HG03575 (cell line): Measurements from ENCODE around the gene DYSF.

Experiments
- ATAC-seq: cut with Tn5 transposase; IDR thresholded peaks from one replicate; pipeline ENCODE4 v1.9.1; 2021; ENCODE audit not compliant: unreplicated experiment, insufficient number of reproducible peaks, low FRiP score; ENCODE audit errors: extremely low read depth

DYSF gene

DNA sequence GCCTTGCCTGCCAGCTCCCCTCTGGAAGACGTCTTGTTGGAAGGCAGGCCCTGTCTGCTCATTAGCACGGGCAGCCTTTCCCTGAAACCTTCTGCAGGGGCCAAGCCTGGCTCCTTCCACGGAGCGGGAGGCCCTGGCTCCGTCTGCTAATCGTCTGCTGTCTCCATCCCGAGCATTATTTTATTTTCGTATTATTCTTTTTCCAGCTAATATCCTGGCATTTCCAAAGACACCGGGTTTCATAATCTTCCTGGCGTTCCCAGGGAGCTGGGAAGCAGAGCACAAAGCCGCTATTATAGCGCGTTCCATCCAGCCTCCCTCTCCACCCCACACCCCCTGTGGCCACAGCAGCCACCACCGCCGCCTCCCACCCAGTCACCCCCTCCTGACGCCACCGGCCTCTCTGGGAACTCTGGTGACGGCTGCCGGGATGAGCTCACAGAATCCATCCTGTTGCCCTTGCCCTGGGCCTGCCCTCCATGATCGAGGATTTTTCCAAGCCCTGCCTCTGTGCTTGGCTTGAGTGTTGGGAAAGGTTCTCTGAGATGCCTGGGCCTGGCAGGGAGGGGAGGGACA lies 125.5 kb downstream of the DYSF start:
- ATAC-seq, result no peak

DNA sequence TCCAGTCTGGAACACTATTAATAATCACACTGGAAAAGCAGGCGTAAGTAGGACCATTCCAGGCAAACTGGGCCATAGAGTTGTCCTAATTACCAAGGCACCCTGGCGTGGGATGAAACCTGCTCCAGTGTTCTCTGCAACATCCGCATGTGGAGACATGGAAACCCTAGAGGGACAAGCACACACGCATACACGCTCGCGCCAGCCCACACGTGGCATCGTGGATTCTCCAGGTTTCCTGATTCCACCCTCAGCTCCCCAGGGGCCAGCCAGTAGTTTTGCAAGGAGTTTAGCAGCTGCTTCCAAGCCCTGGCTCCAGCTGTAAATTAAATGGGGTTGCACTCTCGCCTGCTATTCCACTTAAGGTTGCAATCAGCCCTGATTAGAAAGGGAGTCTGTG lies 127.7 kb downstream of the DYSF start:
- ATAC-seq, result no peak

DNA sequence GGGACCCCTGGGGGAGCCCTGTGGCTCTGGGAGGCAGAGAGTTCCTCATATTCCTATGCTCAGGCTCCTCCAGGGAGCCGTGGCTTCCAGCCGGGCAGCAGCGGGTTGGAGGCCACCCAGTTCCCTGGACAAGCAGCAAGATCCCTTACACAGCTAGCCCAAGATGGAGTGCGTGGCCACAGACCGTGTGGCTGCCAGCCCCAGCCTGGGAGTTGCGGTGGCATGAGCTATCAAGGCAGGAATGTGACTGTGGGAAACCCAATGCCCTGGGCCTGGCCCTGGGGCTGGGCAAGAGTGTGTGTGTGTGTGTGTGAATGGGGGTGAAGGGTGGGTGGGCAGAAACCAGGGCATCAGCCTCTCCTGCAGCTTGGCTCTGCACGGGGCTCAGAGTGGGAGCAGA lies 130.5 kb downstream of the DYSF start:
- no peak for ATAC-seq

DNA sequence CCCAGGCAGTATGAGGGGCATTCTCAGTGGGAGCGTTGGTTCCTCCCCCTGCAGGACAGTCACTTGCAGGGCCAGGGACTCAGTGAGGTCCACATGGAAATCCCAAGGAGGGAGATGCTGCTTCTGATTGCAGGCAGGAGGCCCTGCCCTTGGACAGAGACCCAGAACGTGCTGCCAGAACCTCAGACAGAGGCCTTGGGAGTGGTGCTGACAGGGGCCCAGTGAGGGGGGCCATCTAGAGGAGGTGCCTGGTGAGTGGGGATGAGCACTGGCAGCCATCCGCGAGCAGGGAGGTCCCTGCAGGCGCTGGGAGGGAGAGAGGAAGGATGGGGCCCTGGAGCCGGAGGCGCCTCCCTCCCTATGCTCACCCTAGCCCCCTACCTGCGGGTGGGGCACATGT lies 133.1 kb downstream of the DYSF start:
- no peak for ATAC-seq

DNA sequence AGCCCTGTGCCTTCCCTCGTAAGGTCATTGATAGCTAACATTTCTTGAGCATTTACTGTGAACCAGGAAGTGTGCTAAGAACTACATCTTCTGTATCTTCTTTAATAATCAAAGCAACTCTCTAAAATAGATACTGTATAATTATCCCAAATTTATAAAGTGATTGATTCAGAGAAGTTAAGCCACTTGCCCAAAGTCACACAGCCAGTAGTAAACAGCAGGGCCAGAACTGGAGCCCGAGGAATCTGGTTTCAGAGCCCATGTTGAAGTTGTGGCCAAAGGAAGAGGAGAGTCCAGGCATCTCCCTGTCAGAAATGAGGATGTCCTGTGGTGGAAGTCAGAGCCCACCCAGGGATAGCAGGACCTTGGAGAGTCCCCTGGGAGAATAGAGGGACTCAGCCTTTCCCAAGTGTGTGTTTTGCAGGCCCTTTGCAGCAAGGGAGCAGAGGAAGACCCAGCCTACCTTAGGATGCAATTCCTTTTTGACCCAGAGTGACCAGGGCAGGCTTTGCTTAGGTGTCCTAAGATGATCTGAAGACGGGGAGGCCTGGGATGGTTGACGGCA lies 134.2 kb downstream of the DYSF start:
- ATAC-seq, result no peak

- no peak for ATAC-seq
Observed at GRCh38 chr2:71588497-71589170, 135.3 kb downstream of the DYSF start.

GRCh38 chr2:71589763-71590162 lies 136.4 kb downstream of the DYSF start:
- ATAC-seq, result no peak

GRCh38 chr2:71591044-71591443 lies 137.7 kb downstream of the DYSF start:
- ATAC-seq, result no peak

DNA sequence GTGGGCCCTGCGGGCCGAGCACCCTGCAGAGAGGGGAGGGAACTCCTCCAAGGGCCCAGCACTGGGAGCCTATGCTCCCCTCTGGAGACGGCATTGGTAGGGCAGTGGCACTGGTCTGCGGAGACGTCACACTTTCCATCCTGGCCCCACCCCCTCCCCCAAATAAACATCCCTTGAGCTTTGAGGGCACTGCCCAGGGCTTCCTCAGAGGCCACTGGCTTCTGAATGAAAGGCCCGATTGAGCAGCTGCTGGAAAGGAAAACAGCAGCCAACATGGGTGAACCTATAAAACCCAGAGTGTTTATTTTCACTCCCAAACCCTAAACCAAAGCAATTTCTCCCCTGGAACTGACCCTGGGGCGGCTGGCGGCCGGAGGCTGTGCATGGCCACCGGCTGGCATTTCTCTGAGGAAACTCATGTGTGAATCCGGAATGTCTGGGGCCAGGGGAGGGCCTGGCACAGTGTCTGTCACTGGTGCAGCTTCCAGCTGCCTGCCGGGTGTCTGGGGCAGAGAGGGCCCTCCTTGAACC lies 138.9 kb downstream of the DYSF start:
- ATAC-seq, result no peak

GRCh38 chr2:71595569-71595968 lies 142.2 kb downstream of the DYSF start:
- no peak for ATAC-seq

GRCh38 chr2:71596011-71596410 lies 142.7 kb downstream of the DYSF start:
- ATAC-seq, result no peak

GRCh38 chr2:71597756-71598155 lies 144.4 kb downstream of the DYSF start:
- no peak for ATAC-seq

DNA sequence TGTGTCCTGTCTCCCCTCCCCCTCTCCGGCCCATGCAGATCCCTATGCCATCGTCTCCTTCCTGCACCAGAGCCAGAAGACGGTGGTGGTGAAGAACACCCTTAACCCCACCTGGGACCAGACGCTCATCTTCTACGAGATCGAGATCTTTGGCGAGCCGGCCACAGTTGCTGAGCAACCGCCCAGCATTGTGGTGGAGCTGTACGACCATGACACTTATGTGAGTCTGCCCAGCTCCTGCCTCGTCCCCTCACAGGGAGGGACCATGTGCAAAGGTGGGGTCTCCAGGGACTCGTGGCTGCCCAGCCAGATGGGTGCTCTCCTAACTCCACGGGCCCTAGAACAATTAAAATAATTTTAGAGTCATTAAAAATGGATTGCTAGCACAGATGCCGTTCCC lies 145.2 kb downstream of the DYSF start:
- ATAC-seq, result no peak

GRCh38 chr2:71599038-71599437 lies 145.7 kb downstream of the DYSF start:
- no peak for ATAC-seq

GRCh38 chr2:71599646-71600236 lies 146.4 kb downstream of the DYSF start:
- ATAC-seq, result no peak

DNA sequence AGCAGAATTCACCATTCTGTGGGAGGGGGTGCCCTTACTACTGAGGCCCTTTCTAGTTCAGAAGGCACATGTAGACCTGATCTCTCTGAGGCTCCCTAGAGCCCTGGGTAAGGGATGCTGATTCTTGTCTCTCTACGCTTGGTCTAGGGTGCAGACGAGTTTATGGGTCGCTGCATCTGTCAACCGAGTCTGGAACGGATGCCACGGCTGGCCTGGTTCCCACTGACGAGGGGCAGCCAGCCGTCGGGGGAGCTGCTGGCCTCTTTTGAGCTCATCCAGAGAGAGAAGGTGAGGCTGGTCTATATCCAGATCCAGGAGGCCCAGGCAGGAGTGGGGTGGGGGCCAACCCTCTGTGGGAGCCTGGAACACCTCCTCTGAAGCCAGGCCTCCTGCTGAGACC lies 147.2 kb downstream of the DYSF start:
- ATAC-seq, result no peak

- no peak for ATAC-seq
Observed at GRCh38 chr2:71601136-71602114, 148.1 kb downstream of the DYSF start.

GRCh38 chr2:71602115-71602495 lies 148.7 kb downstream of the DYSF start:
- ATAC-seq, result no peak

DNA sequence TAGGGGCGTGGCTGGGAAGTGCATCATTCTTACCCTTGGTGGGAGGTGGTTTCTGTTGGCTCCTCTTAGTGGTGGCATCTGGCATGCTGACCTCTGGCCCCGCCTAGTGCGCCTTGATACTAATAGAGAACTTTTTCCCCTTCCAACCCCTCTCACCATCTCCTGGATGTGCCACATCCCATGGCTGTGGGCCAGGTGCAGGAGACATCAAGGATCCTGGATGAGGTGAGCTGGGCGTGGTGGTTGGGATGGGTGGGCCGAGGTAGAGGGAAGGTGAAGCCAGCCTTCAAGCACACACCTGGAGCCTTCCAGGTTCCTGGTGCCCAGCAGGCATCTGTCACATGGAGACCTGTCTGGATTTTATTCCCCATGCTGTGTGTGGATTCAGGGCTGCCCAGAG lies 149.2 kb downstream of the DYSF start:
- ATAC-seq, result no peak
